Activated CD8-positive, alpha-beta T cell treated with anti-CD3 and anti-CD28 coated beads for 36 hours (primary cell): Measurements from ENCODE around the gene C18orf63. TPM values are rescaled to one million over a fixed set of nuclear protein-coding genes. Genes with fewer than 3 reads are reported as not detected.

Experiments
- ATAC-seq: fragments of 200-7000 bp; cut with Tn5 transposase; one replicate; pipeline ENCODE4 v1.10.0; 2021; ENCODE audit warnings: mild to moderate bottlenecking, moderate library complexity
- CTCF ChIA-PET: fragments of 350-600 bp; sonication (Branson Sonifier 250); formaldehyde crosslinking; loops from one replicate; lab custom pipeline; 2021; ENCODE audit warnings: antibody characterized with exemption; lab: Charles Lee
- POLR2A ChIA-PET: fragments of 350-600 bp; sonication (Branson Sonifier 250); formaldehyde crosslinking; loops from one replicate; lab custom pipeline; 2021; ENCODE audit warnings: antibody characterized with exemption; lab: Charles Lee
- DNase-seq: peaks from one replicate; pipeline ENCODE4 v3.0.0-alpha.2; 2020
- H3K27ac Mint-ChIP-seq: one replicate; pipeline ENCODE4 v1.8.0; 2021; ENCODE audit warnings: mild to moderate bottlenecking, mixed read lengths
- H3K27me3 Mint-ChIP-seq: one replicate; pipeline ENCODE4 v1.8.0; 2021; ENCODE audit warnings: mixed read lengths
- H3K36me3 Mint-ChIP-seq: one replicate; pipeline ENCODE4 v1.8.0; 2021; ENCODE audit warnings: low read depth, mixed read lengths
- H3K4me1 Mint-ChIP-seq: one replicate; pipeline ENCODE4 v1.8.0; 2021; ENCODE audit warnings: low read depth, mixed read lengths
- H3K4me3 Mint-ChIP-seq: one replicate; pipeline ENCODE4 v1.8.0; 2021; ENCODE audit warnings: mild to moderate bottlenecking, moderate library complexity, mixed read lengths
- H3K9me3 Mint-ChIP-seq: one replicate; pipeline ENCODE4 v1.8.0; 2021; ENCODE audit warnings: mixed read lengths
- CTCF ChIP-seq: fragments of 200-600 bp; IDR thresholded peaks from one replicate; pipeline ENCODE4 v1.8.0; 2022; ENCODE audit warnings: antibody characterized with exemption, mild to moderate bottlenecking
- intact Hi-C: fragments of 100-400 bp; cut with micrococcal nuclease; formaldehyde crosslinking; loops from one replicate; pipeline ENCODE4 v1.10.0; 2022
- total RNA-seq, 2 experiments: library from RNA; stranded (reverse); gene quantifications; one replicate each; pipeline ENCODE4 v1.2.3, GENCODE V29; 2021

C18orf63 gene
- total RNA-seq, 2 experiments from 2014 or later: not detected

- peaks cover 20% of the 10 kb centered on the region for H3K27me3 Mint-ChIP-seq
- no peak for TF ChIP-seq CTCF
- ChIA-PET CTCF (interaction anchor here (1.2 kb wide), 1 partner anchor 190 kb away, joined by 3 read pairs; no protein-coding TSS in a partner anchor), POLR2A (no interaction called here)
- no peaks in the 10 kb centered on the region for H3K4me1 Mint-ChIP-seq
- intact Hi-C loops: no loop called here
- DNase-seq (no peak), ATAC-seq (no peak)
- H3K36me3 Mint-ChIP-seq: no peaks in the 10 kb centered on the region
- H3K27ac Mint-ChIP-seq: no peak overlapping the region
- no peak overlapping the region for H3K4me3 Mint-ChIP-seq
- H3K9me3 Mint-ChIP-seq: no peaks in the 10 kb centered on the region
These were observed 12.3 kb upstream of the C18orf63 start for GRCh38 chr18:74303306-74303705.

- H3K4me3 Mint-ChIP-seq: no peak overlapping the region
- no peak for ATAC-seq
- intact Hi-C loops: no loop called here
- ChIA-PET POLR2A (no interaction called here), CTCF (no interaction called here)
- DNase-seq: no peak
- no peaks in the 10 kb centered on the region for H3K9me3 Mint-ChIP-seq
- TF ChIP-seq CTCF: no peak
- H3K27ac Mint-ChIP-seq: no peak overlapping the region
- H3K36me3 Mint-ChIP-seq: no peaks in the 10 kb centered on the region
- peaks cover 20% of the 10 kb centered on the region for H3K27me3 Mint-ChIP-seq
- H3K4me1 Mint-ChIP-seq: no peaks in the 10 kb centered on the region
These were observed 11.7 kb upstream of the C18orf63 start for GRCh38 chr18:74303936-74304335.

- intact Hi-C loops: no loop called here
- H3K27me3 Mint-ChIP-seq: peaks cover 24% of the 10 kb centered on the region
- peaks cover 2% of the 10 kb centered on the region for H3K4me1 Mint-ChIP-seq
- no peak overlapping the region for H3K4me3 Mint-ChIP-seq
- H3K36me3 Mint-ChIP-seq: no peaks in the 10 kb centered on the region
- no peak overlapping the region for H3K27ac Mint-ChIP-seq
- DNase-seq (peak; percentile 20), ATAC-seq (peak; percentile 91)
- ChIA-PET CTCF (interaction anchor here (0.6 to 2.5 kb wide), 10 partner anchors 11 to 189 kb away, joined by 3 to 13 read pairs (median 5); no protein-coding TSS in a partner anchor), POLR2A (no interaction called here)
- no peaks in the 10 kb centered on the region for H3K9me3 Mint-ChIP-seq
- TF ChIP-seq CTCF: peak; percentile 42
These were observed 5.2 kb upstream of the C18orf63 start for GRCh38 chr18:74310411-74310810.

- ATAC-seq (no peak), DNase-seq (no peak)
- Mint-ChIP-seq H3K27me3 (peaks cover 20% of the 10 kb centered on the region), H3K4me1 (peaks cover 2% of the 10 kb centered on the region), H3K4me3 (no peak overlapping the region), H3K27ac (no peak overlapping the region), H3K36me3 (no peaks in the 10 kb centered on the region), H3K9me3 (no peaks in the 10 kb centered on the region)
- POLR2A ChIA-PET: no interaction called here
- no peak for TF ChIP-seq CTCF
- CTCF ChIA-PET: interaction anchor here (0.7 to 2.5 kb wide), 7 partner anchors 12 to 183 kb away, joined by 3 to 13 read pairs (median 5); no protein-coding TSS in a partner anchor
- intact Hi-C loops: no loop called here
These were observed 4.6 kb upstream of the C18orf63 start for GRCh38 chr18:74311000-74311399.

GRCh38 chr18:74314759-74315463 lies 728 bp upstream of the C18orf63 start:
- ATAC-seq (no peak), DNase-seq (no peak)
- peaks cover 2% of the 10 kb centered on the region for H3K4me1 Mint-ChIP-seq
- H3K27me3 Mint-ChIP-seq: peaks cover 8% of the 10 kb centered on the region
- no peaks in the 10 kb centered on the region for H3K9me3 Mint-ChIP-seq
- no peak overlapping the region for H3K4me3 Mint-ChIP-seq
- H3K36me3 Mint-ChIP-seq: no peaks in the 10 kb centered on the region
- CTCF ChIA-PET: no interaction called here
- intact Hi-C loops: no loop called here
- H3K27ac Mint-ChIP-seq: no peak overlapping the region
- POLR2A ChIA-PET: no interaction called here
- no peak for TF ChIP-seq CTCF
